ENCODE results near the gene ZNF516. TPM values are rescaled to one million over a fixed set of nuclear protein-coding genes. Genes with fewer than 3 reads are reported as not detected.

The ZNF516 gene
- total RNA-seq, 1 donor from 2014 or later, result 28.0 TPM

DNA sequence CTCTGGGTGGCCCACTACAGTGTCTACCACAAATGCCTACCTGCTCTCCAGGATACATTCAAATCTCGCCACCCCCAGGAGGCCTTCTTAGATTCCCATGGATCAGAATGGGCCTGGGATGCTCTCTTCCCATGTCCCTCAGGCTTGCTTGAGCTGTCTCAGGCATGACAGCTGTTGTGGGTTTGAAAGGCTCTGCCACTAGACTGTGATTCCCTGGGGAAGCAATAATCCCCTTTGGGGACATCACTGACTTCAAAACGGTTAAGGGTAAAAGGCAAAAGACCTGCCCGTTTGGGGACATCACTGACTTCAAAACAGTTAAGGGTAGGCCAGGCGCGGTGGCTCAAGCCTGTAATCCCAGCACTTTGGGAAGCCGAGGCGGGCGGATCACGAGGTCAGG lies 35.8 kb upstream of the ZNF516 start:
- intact Hi-C loops (cut with DNase I), result no loop called here
- no peaks in the 10 kb centered on the region for H3K4me1 ChIP-seq
- no peaks in the 10 kb centered on the region for H3K36me3 ChIP-seq
- no peaks in the 10 kb centered on the region for H3K9me3 ChIP-seq
- no peak for ATAC-seq
- H3K27ac ChIP-seq, result no peak overlapping the region
- TF ChIP-seq, protein P1, sequence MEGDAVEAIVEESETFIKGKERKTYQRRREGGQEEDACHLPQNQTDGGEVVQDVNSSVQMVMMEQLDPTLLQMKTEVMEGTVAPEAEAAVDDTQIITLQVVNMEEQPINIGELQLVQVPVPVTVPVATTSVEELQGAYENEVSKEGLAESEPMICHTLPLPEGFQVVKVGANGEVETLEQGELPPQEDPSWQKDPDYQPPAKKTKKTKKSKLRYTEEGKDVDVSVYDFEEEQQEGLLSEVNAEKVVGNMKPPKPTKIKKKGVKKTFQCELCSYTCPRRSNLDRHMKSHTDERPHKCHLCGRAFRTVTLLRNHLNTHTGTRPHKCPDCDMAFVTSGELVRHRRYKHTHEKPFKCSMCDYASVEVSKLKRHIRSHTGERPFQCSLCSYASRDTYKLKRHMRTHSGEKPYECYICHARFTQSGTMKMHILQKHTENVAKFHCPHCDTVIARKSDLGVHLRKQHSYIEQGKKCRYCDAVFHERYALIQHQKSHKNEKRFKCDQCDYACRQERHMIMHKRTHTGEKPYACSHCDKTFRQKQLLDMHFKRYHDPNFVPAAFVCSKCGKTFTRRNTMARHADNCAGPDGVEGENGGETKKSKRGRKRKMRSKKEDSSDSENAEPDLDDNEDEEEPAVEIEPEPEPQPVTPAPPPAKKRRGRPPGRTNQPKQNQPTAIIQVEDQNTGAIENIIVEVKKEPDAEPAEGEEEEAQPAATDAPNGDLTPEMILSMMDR (IDR thresholded peaks at IDR 0.05), result no peak
- H3K27me3 ChIP-seq, result peaks cover 14% of the 10 kb centered on the region
- DNase-seq, result no peak
- no peak overlapping the region for H3K4me3 ChIP-seq

DNA sequence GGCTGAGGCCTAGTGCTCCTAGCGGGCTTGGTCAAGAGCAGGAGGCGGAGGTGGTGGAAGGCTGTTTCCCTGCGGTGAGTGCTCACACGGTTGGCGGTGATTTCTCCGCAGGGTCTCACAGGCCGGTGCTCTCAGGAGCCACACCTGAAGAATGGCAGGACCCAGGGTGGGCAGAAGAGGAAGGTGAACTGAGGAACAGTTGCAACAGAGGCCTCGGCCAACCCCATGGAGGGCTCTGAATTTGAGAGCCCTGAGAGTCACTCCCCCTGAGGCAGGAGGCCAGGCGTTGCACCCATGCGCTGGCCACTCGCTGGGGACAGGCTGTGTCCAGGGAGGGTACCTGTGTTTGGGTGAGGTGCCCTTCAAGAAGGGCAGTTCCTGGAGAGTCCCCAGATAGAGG lies 35.3 kb upstream of the ZNF516 start:
- intact Hi-C loops (cut with DNase I), result no loop called here
- peaks cover 18% of the 10 kb centered on the region for H3K27me3 ChIP-seq
- TF ChIP-seq, protein P1 (IDR thresholded peaks at IDR 0.05), result no peak
- ATAC-seq (no peak), DNase-seq (no peak)
- no peak overlapping the region for H3K4me3 ChIP-seq
- no peaks in the 10 kb centered on the region for H3K4me1 ChIP-seq
- H3K36me3 ChIP-seq, result no peaks in the 10 kb centered on the region
- no peaks in the 10 kb centered on the region for H3K9me3 ChIP-seq
- H3K27ac ChIP-seq, result no peak overlapping the region

DNA sequence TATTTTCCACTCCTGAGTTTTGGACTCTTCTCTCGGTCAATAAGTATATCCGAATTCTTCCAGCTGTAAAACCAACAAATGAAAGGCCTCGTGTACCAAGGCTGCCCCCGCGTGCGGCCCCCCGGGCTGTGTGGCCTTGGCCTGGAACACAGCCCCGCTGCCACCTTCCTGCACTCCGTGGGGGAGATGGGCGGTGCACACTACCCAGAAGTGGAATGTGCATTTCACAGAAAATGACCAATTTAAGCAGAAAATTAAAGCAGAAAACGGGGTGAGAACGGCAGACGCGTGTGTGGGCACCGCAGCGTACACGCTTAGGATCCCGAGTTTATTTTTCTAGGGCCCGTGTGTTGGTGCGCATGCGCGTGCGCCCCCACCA lies 34.4 kb upstream of the ZNF516 start:
- H3K27me3 ChIP-seq, result peaks cover 27% of the 10 kb centered on the region
- DNase-seq, result no peak
- no peaks in the 10 kb centered on the region for H3K36me3 ChIP-seq
- peak overlapping the region; percentile 25 for H3K27ac ChIP-seq
- TF ChIP-seq, protein P1 (IDR thresholded peaks at IDR 0.05), result no peak
- no peaks in the 10 kb centered on the region for H3K4me1 ChIP-seq
- peak overlapping the region; percentile 44 for H3K4me3 ChIP-seq
- no peak for ATAC-seq
- no peaks in the 10 kb centered on the region for H3K9me3 ChIP-seq
- intact Hi-C loops (cut with DNase I), result no loop called here

DNA sequence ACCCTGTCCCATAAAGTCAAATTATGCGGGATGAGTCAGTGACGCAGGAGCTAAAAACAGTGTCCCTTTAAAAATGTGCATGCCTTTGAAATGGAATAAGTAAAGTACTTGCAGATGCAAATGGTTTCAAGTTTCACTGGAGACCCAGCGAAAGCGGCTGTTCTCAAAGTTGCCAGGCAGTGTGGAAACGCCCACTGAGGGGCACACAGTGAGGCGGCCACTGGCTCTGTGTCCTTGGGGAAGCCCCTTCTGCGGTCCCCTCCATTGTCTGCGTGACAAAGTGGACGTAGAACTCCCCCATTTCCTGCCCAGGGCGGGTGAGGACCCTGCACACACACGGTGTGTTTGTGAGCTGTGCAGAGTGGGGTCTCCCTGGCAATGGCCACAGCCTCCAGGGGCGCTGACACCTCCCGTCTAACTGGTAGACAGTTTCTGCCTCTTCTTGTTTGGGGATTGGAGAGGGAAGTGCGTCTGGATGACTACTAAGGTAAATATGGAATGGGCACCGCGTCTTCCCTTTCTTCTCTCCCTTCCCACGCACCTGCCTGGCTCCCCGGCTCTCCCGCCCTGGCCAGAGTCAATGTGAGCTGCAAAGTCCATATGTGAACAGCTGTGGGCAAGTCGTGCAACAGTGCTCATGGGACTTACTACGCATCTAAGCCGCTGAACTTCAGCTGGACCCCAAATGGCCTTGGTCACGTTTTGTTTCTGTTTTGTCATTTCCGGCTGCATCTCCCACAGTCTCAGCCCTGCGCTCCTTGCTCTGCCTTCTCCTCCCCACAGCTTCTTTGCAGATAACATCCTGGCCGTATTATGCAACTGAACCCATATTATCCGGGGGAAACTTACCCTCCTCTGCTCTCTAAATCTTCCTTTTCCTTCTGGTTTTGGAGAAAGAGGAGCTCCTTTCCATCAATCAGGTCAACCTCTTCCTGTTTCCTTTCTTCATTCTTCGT lies 33.7 kb upstream of the ZNF516 start:
- DNase-seq (no peak), ATAC-seq (peak; percentile 62)
- intact Hi-C loops (cut with DNase I), result no loop called here
- TF ChIP-seq, protein P1 (IDR thresholded peaks at IDR 0.05), result peak; percentile 7
- H3K27ac ChIP-seq, result peak overlapping the region; percentile 66
- peak overlapping the region; percentile 44 for H3K4me3 ChIP-seq
- no peaks in the 10 kb centered on the region for H3K4me1 ChIP-seq
- H3K27me3 ChIP-seq, result peaks cover 34% of the 10 kb centered on the region
- no peaks in the 10 kb centered on the region for H3K36me3 ChIP-seq
- H3K9me3 ChIP-seq, result no peaks in the 10 kb centered on the region

DNA sequence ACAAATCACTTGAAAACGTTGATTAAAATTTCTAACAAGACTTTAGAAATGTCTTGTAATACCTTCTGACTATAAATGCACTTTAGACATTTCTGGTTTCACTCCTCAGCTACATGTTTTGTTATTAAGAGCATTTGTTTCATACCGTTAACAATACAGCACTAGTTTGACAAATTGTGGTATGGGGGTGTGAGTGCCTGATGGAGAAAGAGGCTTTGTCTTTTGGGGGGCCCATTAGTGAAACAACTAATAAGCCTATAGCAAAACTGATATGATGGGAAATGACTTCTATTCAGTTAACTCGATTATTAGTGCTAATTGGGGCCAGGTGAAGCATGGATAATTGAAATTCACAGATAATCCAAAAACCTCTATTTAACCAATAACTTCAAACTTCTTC lies 30.9 kb upstream of the ZNF516 start:
- Histone ChIP-seq H3K27ac (no peak overlapping the region), H3K9me3 (no peaks in the 10 kb centered on the region), H3K4me3 (peak overlapping the region; percentile 14), H3K4me1 (no peaks in the 10 kb centered on the region), H3K36me3 (no peaks in the 10 kb centered on the region), H3K27me3 (peaks cover 43% of the 10 kb centered on the region)
- DNase-seq (no peak), ATAC-seq (no peak)
- intact Hi-C loops (cut with DNase I), result no loop called here
- TF ChIP-seq, protein P1 (IDR thresholded peaks at IDR 0.05), result no peak

Data from upper lobe of right lung (tissue), 1 donor.